GM12872 (cell line): ENCODE data around the gene C17orf67.

Experiments
- CTCF ChIP-seq: IDR thresholded peaks from 3 replicates; pipeline ENCODE4 v1.5.1; 2011; ENCODE audit warnings: low read depth, mild to moderate bottlenecking, low read length, moderate library complexity; ENCODE audit not compliant: insufficient read depth

C17orf67 gene

GRCh38 chr17:56822725-56823124 is 11.0 kb downstream of the C17orf67 start:
- TF ChIP-seq CTCF: no peak

GRCh38 chr17:56821847-56822534 is 11.7 kb downstream of the C17orf67 start:
- no peak for TF ChIP-seq CTCF

- TF ChIP-seq CTCF: no peak
Observed at GRCh38 chr17:56820207-56820606, 13.5 kb downstream of the C17orf67 start.

GRCh38 chr17:56819431-56820145 is 14.1 kb downstream of the C17orf67 start:
- TF ChIP-seq CTCF: peak; percentile 77

- TF ChIP-seq CTCF: no peak
Observed at GRCh38 chr17:56819030-56819429, 14.7 kb downstream of the C17orf67 start.

- TF ChIP-seq CTCF: no peak
Observed at GRCh38 chr17:56817066-56817465, 16.7 kb downstream of the C17orf67 start.

GRCh38 chr17:56815711-56816110 is 18.0 kb downstream of the C17orf67 start:
- no peak for TF ChIP-seq CTCF
